ENCODE data around the gene SLC38A8. TPM values are rescaled to one million over a fixed set of nuclear protein-coding genes. Genes with fewer than 3 reads are reported as not detected.

The SLC38A8 gene
- total RNA-seq, 3 donors from 2014 or later, result not detected

DNA sequence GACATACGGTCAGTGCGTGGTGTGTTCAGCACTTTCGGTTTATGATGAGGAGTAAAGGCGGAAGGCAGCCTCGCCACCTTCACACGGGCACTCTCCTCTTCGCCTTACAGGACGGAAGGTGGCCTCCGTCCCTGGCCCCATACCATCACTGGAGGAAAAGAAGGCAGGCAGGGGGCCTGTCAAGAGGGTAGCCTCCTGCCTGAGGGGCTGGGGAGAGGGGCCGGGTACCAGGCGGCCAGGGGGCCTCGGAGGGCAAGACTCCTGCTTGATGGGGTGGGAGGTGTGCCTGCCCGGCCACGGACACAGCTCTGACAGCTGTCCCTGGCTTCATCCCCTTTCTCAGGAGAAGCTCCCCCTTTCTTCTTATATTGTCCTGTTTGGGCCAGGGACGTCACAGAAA is 15.6 kb upstream of the SLC38A8 start:
- H3K4me1 ChIP-seq (ENCODE audit: low read depth), result no peaks in the 10 kb centered on the region

DNA sequence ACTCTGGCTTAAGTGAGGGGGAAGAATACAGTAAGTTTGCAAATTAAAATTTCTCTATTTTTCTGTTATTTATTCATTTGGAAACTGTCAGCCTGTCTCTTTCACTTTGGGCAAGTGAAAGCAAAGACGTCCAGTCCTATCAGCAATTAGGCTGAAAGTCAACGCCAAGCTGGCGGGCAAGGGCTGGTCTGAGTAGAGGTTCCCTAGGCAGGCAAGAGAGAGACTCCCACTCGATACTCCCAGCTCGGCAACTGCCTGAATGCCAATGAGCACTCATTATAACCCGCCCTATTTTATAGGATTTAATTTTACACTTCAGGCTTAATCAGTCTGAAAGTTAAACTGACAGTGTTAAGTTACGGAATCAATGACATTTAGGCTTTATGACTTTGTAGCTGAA is 14.3 kb upstream of the SLC38A8 start:
- intact Hi-C loops (cut with DNase I, micrococcal nuclease), result no loop called here

More for the DNA sequence above, 15.6 kb upstream of the SLC38A8 start:
- Histone ChIP-seq H3K4me3 (no peak overlapping the region), H3K9me3 (no peaks in the 10 kb centered on the region), H3K36me3 (ENCODE audit: low read depth) (peaks cover 25% of the 10 kb centered on the region)
- TF ChIP-seq, protein P1, sequence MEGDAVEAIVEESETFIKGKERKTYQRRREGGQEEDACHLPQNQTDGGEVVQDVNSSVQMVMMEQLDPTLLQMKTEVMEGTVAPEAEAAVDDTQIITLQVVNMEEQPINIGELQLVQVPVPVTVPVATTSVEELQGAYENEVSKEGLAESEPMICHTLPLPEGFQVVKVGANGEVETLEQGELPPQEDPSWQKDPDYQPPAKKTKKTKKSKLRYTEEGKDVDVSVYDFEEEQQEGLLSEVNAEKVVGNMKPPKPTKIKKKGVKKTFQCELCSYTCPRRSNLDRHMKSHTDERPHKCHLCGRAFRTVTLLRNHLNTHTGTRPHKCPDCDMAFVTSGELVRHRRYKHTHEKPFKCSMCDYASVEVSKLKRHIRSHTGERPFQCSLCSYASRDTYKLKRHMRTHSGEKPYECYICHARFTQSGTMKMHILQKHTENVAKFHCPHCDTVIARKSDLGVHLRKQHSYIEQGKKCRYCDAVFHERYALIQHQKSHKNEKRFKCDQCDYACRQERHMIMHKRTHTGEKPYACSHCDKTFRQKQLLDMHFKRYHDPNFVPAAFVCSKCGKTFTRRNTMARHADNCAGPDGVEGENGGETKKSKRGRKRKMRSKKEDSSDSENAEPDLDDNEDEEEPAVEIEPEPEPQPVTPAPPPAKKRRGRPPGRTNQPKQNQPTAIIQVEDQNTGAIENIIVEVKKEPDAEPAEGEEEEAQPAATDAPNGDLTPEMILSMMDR (IDR thresholded peaks at IDR 0.05), result no peak
- DNase-seq (no peak), ATAC-seq (no peak)
- intact Hi-C loops (cut with DNase I, micrococcal nuclease), result no loop called here

DNA sequence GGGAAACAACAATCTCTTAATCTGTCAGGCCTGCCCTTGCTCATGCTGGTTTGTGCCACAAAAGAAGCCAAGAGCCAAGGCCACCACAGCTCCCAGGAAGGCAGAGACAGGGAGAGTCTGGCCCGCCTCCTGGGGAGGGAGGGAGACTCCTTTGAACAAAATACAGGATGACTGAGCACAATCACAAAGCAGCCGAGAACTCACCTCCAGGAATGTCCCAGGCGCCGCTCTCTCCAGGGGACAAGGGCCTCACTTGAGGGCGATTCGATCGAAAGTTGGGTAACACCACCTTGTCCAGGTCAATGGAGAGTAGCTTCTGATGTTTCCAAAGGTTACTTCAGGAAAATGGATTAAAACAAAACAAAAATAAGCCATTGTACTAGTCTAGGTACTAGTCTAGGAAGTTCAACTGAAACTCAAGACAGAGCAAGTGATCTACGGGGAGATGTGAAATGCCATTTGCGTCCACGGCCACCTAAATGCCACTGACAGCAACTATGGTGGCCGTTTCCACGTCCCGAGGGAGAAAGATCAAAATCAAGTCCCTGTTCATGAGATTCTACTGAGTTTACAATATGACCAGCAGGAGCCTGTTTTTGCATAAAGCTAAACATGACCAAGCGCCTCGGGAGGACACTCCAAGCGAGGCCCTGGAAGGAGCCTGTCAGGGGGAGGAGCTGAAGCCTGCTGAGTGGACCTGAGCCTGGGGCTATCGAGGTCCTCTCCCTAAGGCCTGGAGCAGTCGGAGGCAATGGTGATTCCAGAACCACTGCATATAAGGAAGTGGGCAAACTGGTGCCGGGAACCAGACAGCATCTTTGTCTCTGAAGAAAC is 13.4 kb upstream of the SLC38A8 start:
- DNase-seq (peak in 1 of 3 donors; percentile 17), ATAC-seq (no peak)
- H3K9me3 ChIP-seq, result no peaks in the 10 kb centered on the region
- peaks cover 25% of the 10 kb centered on the region for H3K36me3 ChIP-seq (ENCODE audit: low read depth)
- no peaks in the 10 kb centered on the region for H3K4me1 ChIP-seq (ENCODE audit: low read depth)
- TF ChIP-seq, protein P1 (IDR thresholded peaks at IDR 0.05), result no peak
- intact Hi-C loops (cut with DNase I, micrococcal nuclease), result no loop called here
- H3K4me3 ChIP-seq, result no peak overlapping the region

More for the DNA sequence above, 14.3 kb upstream of the SLC38A8 start:
- ATAC-seq (no peak), DNase-seq (no peak)
- no peak overlapping the region for H3K4me3 ChIP-seq
- no peaks in the 10 kb centered on the region for H3K9me3 ChIP-seq
- TF ChIP-seq, protein P1 (IDR thresholded peaks at IDR 0.05), result no peak
- peaks cover 25% of the 10 kb centered on the region for H3K36me3 ChIP-seq (ENCODE audit: low read depth)
- H3K4me1 ChIP-seq (ENCODE audit: low read depth), result no peaks in the 10 kb centered on the region

DNA sequence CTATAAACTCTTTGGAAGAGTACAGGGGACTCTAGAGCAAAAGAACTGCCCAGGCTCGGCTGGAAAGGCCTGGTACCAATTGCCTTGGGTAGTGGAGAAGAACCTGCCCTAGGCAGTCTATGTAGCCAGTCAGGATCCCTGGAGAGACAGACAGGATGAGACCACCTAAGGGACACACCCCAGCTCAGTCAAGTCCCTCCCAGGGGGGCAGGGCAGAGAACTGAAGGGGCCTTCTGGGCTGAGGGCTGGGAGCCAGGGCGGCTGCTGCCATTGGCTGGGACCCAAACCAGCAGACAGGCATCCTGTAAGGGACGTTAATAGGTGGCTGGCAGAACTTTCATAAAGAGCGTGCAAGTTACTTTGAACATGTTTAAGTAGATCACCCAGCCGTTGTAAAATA is 12.8 kb upstream of the SLC38A8 start:
- H3K4me3 ChIP-seq, result no peak overlapping the region
- DNase-seq (peak in 1 of 3 donors; percentile 25), ATAC-seq (no peak)
- no peaks in the 10 kb centered on the region for H3K4me1 ChIP-seq (ENCODE audit: low read depth)
- H3K9me3 ChIP-seq, result no peaks in the 10 kb centered on the region
- TF ChIP-seq, protein P1 (IDR thresholded peaks at IDR 0.05), result no peak
- intact Hi-C loops (cut with DNase I, micrococcal nuclease), result no loop called here
- H3K36me3 ChIP-seq (ENCODE audit: low read depth), result peaks cover 25% of the 10 kb centered on the region

DNA sequence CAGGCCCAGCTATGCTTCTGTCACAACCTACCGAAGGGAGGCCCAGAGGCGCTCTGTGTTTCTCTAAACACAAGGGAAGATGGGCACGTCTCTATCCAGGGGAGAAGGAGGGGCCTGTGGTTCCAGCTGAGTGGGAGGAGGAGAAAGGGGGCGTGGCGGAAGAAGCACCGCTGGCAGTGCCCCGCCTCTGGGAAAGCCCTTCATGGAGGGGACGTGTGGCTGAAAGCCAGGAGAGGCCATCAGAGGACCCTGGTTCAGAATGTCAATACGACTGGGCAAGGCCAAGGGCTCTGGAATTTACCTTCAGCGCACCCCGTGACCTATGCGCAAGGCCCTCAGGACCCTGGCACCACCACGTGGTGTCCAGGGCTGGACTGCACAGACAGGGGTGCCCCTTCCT is 12.3 kb upstream of the SLC38A8 start:
- intact Hi-C loops (cut with DNase I, micrococcal nuclease), result no loop called here

More for the DNA sequence above, 12.3 kb upstream of the SLC38A8 start:
- Histone ChIP-seq H3K9me3 (no peaks in the 10 kb centered on the region), H3K4me1 (ENCODE audit: low read depth) (no peaks in the 10 kb centered on the region), H3K36me3 (ENCODE audit: low read depth) (peaks cover 25% of the 10 kb centered on the region), H3K4me3 (no peak overlapping the region)
- TF ChIP-seq, protein P1 (IDR thresholded peaks at IDR 0.05), result no peak
- ATAC-seq (no peak), DNase-seq (peak in 1 of 3 donors; percentile 25)
